HepG2 (cell line): Measurements from ENCODE around the gene DHTKD1. TPM values are rescaled to one million over a fixed set of nuclear protein-coding genes. Genes with fewer than 3 reads are reported as not detected.

Experiments used
- ATAC-seq: fragments of 200-7000 bp; cut with Tn5 transposase; 3 replicates; pipeline ENCODE4 v1.9.1; 2020; ENCODE audit warnings: mild to moderate bottlenecking, moderate library complexity
- BruUV-seq: library from RNA; stranded (reverse); fragments of 400-500 nt; replicated peaks from 2 replicates; lab custom pipeline; 2021; lab: Mats Ljungman, UMichigan
- CTCF ChIA-PET: fragments of 300-600 bp; formaldehyde crosslinking; extraction: SDS; loops from one replicate; lab custom pipeline; 2021; ENCODE audit warnings: low total read pairs, inconsistent platforms, low intra/inter-chr PET ratio; lab: Yijun Ruan, JAX
- POLR2A ChIA-PET: fragments of 350-600 bp; sonication (Branson Sonifier 250); formaldehyde crosslinking; loops from one replicate; lab custom pipeline; 2020; ENCODE audit warnings: antibody characterized with exemption, inconsistent platforms; lab: Yijun Ruan, JAX
- DNase-seq: peaks from one replicate; pipeline ENCODE4 v3.0.0-alpha.2; 2015; ENCODE audit warnings: low spot score
- FAIRE-seq: peaks from 3 replicates; lab custom pipeline; 2011; peaks lifted over from hg19 to GRCh38; lab: Jason Lieb, UNC
- H2AFZ ChIP-seq: one replicate; pipeline ENCODE4 v1.6.1; 2011; ENCODE audit warnings: low read length, inconsistent platforms
- H3K27ac ChIP-seq: fragments of 300-600 bp; 3 replicates; pipeline ENCODE4 v1.8.0; 2011; ENCODE audit warnings: mixed run types, mild to moderate bottlenecking, mixed read lengths, low read length, inconsistent platforms; ENCODE audit not compliant: insufficient read depth; ENCODE audit errors: extremely low read length
- H3K27me3 ChIP-seq, 2 experiments: fragments of 200-600 bp in 1 of 2; 2 replicates in 1 of 2; 3 replicates in 1 of 2; pipeline versions ENCODE4 v1.6.0 to v1.8.0; 2011; ENCODE audit warnings: low read length in 2 of 2, mild to moderate bottlenecking in 2 of 2, moderate library complexity in 2 of 2, inconsistent platforms in 1 of 2; ENCODE audit not compliant: insufficient read depth in 2 of 2, control insufficient read depth in 1 of 2
- H3K36me3 ChIP-seq, 2 experiments: fragments of 200-600 bp in 1 of 2; replicated peaks in 1 of 2; 2 replicates in 1 of 2; 3 replicates in 1 of 2; pipeline versions ENCODE4 v1.5.1 to v1.8.0; 2011; ENCODE audit warnings: low read length in 2 of 2, inconsistent platforms in 1 of 2; ENCODE audit not compliant: insufficient read depth in 2 of 2, control insufficient read depth in 1 of 2
- H3K4me1 ChIP-seq: 2 replicates; pipeline ENCODE4 v1.5.1; 2012; ENCODE audit warnings: low read length, inconsistent platforms; ENCODE audit not compliant: insufficient read depth
- H3K4me2 ChIP-seq: 2 replicates; pipeline ENCODE4 v1.6.0; 2011; ENCODE audit warnings: low read depth, low read length, inconsistent platforms
- H3K4me3 ChIP-seq, 3 experiments: fragments of 200-600 bp in 1 of 3; sonication (generic), shearing (Covaris generic) in 1 of 3; replicated peaks in 1 of 3; 2 replicates each; pipeline ENCODE4 v1.5.1; 2011 to 2016; ENCODE audit warnings: low read length in 3 of 3, inconsistent platforms in 2 of 3, low read depth in 2 of 3, mild to moderate bottlenecking in 2 of 3, control low read depth in 1 of 3, mixed read lengths in 1 of 3; ENCODE audit not compliant: insufficient read depth in 1 of 3
- H3K79me2 ChIP-seq: one replicate; pipeline ENCODE4 v1.6.1; 2011; ENCODE audit warnings: low read length, inconsistent platforms; ENCODE audit not compliant: insufficient read depth
- H3K9ac ChIP-seq: 2 replicates; pipeline ENCODE4 v1.6.0; 2011; ENCODE audit warnings: mild to moderate bottlenecking, low read depth, low read length, inconsistent platforms; ENCODE audit not compliant: insufficient read depth
- H3K9me3 ChIP-seq: 2 replicates; pipeline ENCODE4 v1.5.1; 2012; ENCODE audit warnings: mild to moderate bottlenecking, low read length
- H4K20me1 ChIP-seq: 2 replicates; pipeline ENCODE4 v1.6.0; 2011; ENCODE audit warnings: inconsistent platforms, mild to moderate bottlenecking, low read length, moderate library complexity; ENCODE audit not compliant: insufficient read depth
- DZIP1 ChIP-seq: sonication (generic); formaldehyde crosslinking; IDR thresholded peaks from 2 replicates; pipeline ENCODE4 v1.5.0; 2020; ENCODE audit warnings: mild to moderate bottlenecking, missing genetic modification reagents
- HNF4G ChIP-seq, 2 experiments: sonication (generic) in 1 of 2; formaldehyde crosslinking in 1 of 2; IDR thresholded peaks; 2 replicates each; pipeline versions ENCODE4 v1.4.0 to v1.6.1; 2011 to 2020; ENCODE audit warnings: borderline replicate concordance in 2 of 2, low read depth in 2 of 2, mild to moderate bottlenecking in 2 of 2, low read length in 1 of 2, missing genetic modification reagents in 1 of 2, moderate library complexity in 1 of 2
- NCOA1 ChIP-seq: sonication (generic); formaldehyde crosslinking; IDR thresholded peaks from 2 replicates; pipeline ENCODE4 v1.9.0; 2021; ENCODE audit warnings: missing genetic modification reagents
- NKX3-1 ChIP-seq: sonication (generic); formaldehyde crosslinking; IDR thresholded peaks from 2 replicates; pipeline ENCODE4 v1.5.0; 2020; ENCODE audit warnings: missing genetic modification reagents
- NRL ChIP-seq: sonication (generic); formaldehyde crosslinking; IDR thresholded peaks from 2 replicates; pipeline ENCODE4 v1.5.0; 2020; ENCODE audit warnings: missing genetic modification reagents, mild to moderate bottlenecking, moderate library complexity, borderline replicate concordance
- PBX2 ChIP-seq: IDR thresholded peaks from 2 replicates; pipeline ENCODE4 v1.6.1; 2016; ENCODE audit warnings: control low read depth
- PRPF4 ChIP-seq: fragments of 200-400 bp; formaldehyde crosslinking; IDR thresholded peaks from 2 replicates; pipeline ENCODE4 v1.6.1; 2016; ENCODE audit warnings: low read length, low read depth; ENCODE audit not compliant: poor library complexity, severe bottlenecking
- SMARCC2 ChIP-seq: fragments of 450-650 bp; IDR thresholded peaks from 2 replicates; pipeline ENCODE4 v1.6.1; 2017; ENCODE audit warnings: antibody characterized with exemption, mild to moderate bottlenecking
- SNAPC2 ChIP-seq: sonication (generic); formaldehyde crosslinking; IDR thresholded peaks from 2 replicates; pipeline ENCODE4 v1.8.1; 2022; ENCODE audit warnings: mild to moderate bottlenecking, missing genetic modification reagents
- STAG1 ChIP-seq: sonication (generic); formaldehyde crosslinking; IDR thresholded peaks from 2 replicates; pipeline ENCODE4 v1.4.0; 2020; ENCODE audit warnings: missing genetic modification reagents
- TRIM24 ChIP-seq: sonication (generic); formaldehyde crosslinking; IDR thresholded peaks from 2 replicates; pipeline ENCODE4 v1.8.0; 2022; ENCODE audit warnings: mild to moderate bottlenecking, missing genetic modification reagents
- ZFP36L1 ChIP-seq: sonication (generic); formaldehyde crosslinking; IDR thresholded peaks from 2 replicates; pipeline ENCODE4 v1.8.0; 2022; ENCODE audit warnings: mild to moderate bottlenecking, missing genetic modification reagents, moderate library complexity
- ZMYM3 ChIP-seq: sonication (generic); formaldehyde crosslinking; IDR thresholded peaks from 2 replicates; pipeline ENCODE4 v1.5.1; 2020; ENCODE audit warnings: mild to moderate bottlenecking, missing genetic modification reagents
- ZNF598 ChIP-seq: sonication (generic); formaldehyde crosslinking; IDR thresholded peaks from 2 replicates; pipeline ENCODE4 v1.5.1; 2020; ENCODE audit warnings: mild to moderate bottlenecking, missing genetic modification reagents, borderline replicate concordance
- ZSCAN9 ChIP-seq: IDR thresholded peaks from 2 replicates; pipeline ENCODE4 v1.6.1; 2016; ENCODE audit warnings: borderline replicate concordance
- WGBS: methylation state at CpG from one replicate; pipeline ENCODE4 v1.1.6; 2017; ENCODE audit warnings: low lambda C conversion rate; 5-methylcytosine and 5-hydroxymethylcytosine counted together
- in situ Hi-C: cut with HindIII; loops from 2 replicates; pipeline ENCODE4 v1.10.0; 2017; ENCODE audit warnings: low pct_unique_long_range_greater_than_20kb; ENCODE audit not compliant: extremely low pct_ligation_motif_present
- intact Hi-C: fragments of 100-400 bp; cut with micrococcal nuclease; formaldehyde crosslinking; loops from one replicate; pipeline ENCODE4 v1.10.0; 2022; ENCODE audit not compliant: unreplicated experiment
- polyA plus RNA-seq, 8 experiments: library from polyadenylated mRNA; depleted of rRNA in 3 of 8; stranded (reverse) in 7 of 8; unstranded in 1 of 8; fragments of >200 nt; fragmentation: Illumina TruSeq in 4 of 8; extraction: Trizol in 4 of 8; gene quantifications; 2 replicates each; pipeline versions ENCODE4 v1.2.1 to v1.2.3, GENCODE V29; 2011 to 2016; ENCODE audit warnings: low read depth in 4 of 8, missing spikeins in 1 of 8, mixed read lengths in 1 of 8; ENCODE audit not compliant: insufficient read depth in 1 of 8
- total RNA-seq, 5 experiments: library from RNA; depleted of rRNA; stranded (reverse); fragments of >200 nt; fragmentation: Illumina TruSeq; extraction: Trizol; gene quantifications; 2 replicates each; pipeline ENCODE4 v1.2.3, GENCODE V29; 2016; ENCODE audit warnings: low read depth in 1 of 5

DHTKD1 gene
- total and polyA plus RNA-seq, 2 of the 13 experiments (the other 11 are each of a cell fraction or from before 2014, with no cell fraction given): 9.6 to 14.1 TPM

- Histone ChIP-seq H2AFZ (no peak overlapping the region), H3K27ac (no peak overlapping the region), H3K9ac (no peak overlapping the region), H3K27me3 (no peaks in the 10 kb centered on the region), H3K4me1 (0 out of 2 replicates have a peak, but pooled peaks cover 5% of the 10 kb centered on the region), H3K9me3 (no peaks in the 10 kb centered on the region), H3K4me3 (no peak overlapping the region), H3K4me2 (no peak overlapping the region), H3K79me2 (peaks cover 19% of the 10 kb centered on the region), H3K36me3 (peaks cover 3 to 36% of the 10 kb centered on the region in 2 experiments; a peak in 4 of 5 replicates), H4K20me1 (no peaks in the 10 kb centered on the region)
- no TSS peak for BruUV-seq
- FAIRE-seq: no peak
- no peak for DNase-seq
- ATAC-seq: no peak
- intact Hi-C loops: no loop called here
- POLR2A ChIA-PET: no interaction called here
- in situ Hi-C loops: no loop called here
- 97% methylated on average over 2 of the region's 2 CpGs for WGBS
- TF ChIP-seq ZSCAN9 (CRISPR knock-in tag): no peak
- no peak for TF ChIP-seq DZIP1 (CRISPR knock-in tag)
- no peak for TF ChIP-seq ZNF598
- TF ChIP-seq NRL (CRISPR knock-in tag): no peak
- no peak for TF ChIP-seq PBX2
- TF ChIP-seq HNF4G (IDR thresholded peaks at IDR 0.05; ENCODE audit: borderline replicate concordance, low read depth, low read length): no peak
- no peak for TF ChIP-seq HNF4G (CRISPR knock-in tag; IDR thresholded peaks at IDR 0.05; ENCODE audit: borderline replicate concordance, low read depth)
- no peak for TF ChIP-seq ZMYM3 (CRISPR knock-in tag)
- no peak for TF ChIP-seq PRPF4
- TF ChIP-seq TRIM24 (CRISPR knock-in tag): no peak
- no peak for TF ChIP-seq NKX3-1 (CRISPR knock-in tag)
- TF ChIP-seq ZFP36L1 (CRISPR knock-in tag): no peak
- no peak for TF ChIP-seq SMARCC2
- TF ChIP-seq NCOA1 (CRISPR knock-in tag): no peak
- no peak for TF ChIP-seq STAG1 (CRISPR knock-in tag)
- TF ChIP-seq SNAPC2 (CRISPR knock-in tag): no peak
- TF ChIP-seq, all 625 proteins: peak for 0
- CTCF ChIA-PET: no interaction called here
Observed at GRCh38 chr10:12027539-12027938, 41.2 kb upstream of the DHTKD1 start.
